BJ (cell line): ENCODE data around the gene B4GALT1. TPM values are rescaled to one million over a fixed set of nuclear protein-coding genes. Genes with fewer than 3 reads are reported as not detected.

Source experiments
- CTCF ChIA-PET: fragments of 350-600 bp; formaldehyde crosslinking; extraction: SDS; loops from one replicate; lab custom pipeline; 2021; ENCODE audit warnings: antibody characterized with exemption, inconsistent platforms; lab: Yijun Ruan, JAX
- POLR2A ChIA-PET: fragments of 300-600 bp; sonication (Branson Sonifier 250); formaldehyde crosslinking; extraction: SDS; loops from one replicate; lab custom pipeline; 2021; ENCODE audit warnings: antibody characterized with exemption; lab: Charles Lee
- DNase-seq: peaks from one replicate; pipeline ENCODE4 v3.0.0-alpha.2; 2011; ENCODE audit warnings: low read depth
- H3K27me3 ChIP-seq: 2 replicates; pipeline ENCODE4 v1.6.0; 2011; ENCODE audit warnings: low read length; ENCODE audit not compliant: control insufficient read depth, insufficient read depth
- H3K36me3 ChIP-seq: 2 replicates; pipeline ENCODE4 v1.5.1; 2011; ENCODE audit warnings: low read length; ENCODE audit not compliant: control insufficient read depth, insufficient read depth
- H3K4me3 ChIP-seq: 2 replicates; pipeline ENCODE4 v1.5.1; 2011; ENCODE audit warnings: low read depth, mild to moderate bottlenecking, control low read depth, low read length
- polyA plus RNA-seq: library from polyadenylated mRNA; depleted of rRNA; stranded (reverse); fragments of >200 nt; gene quantifications from 2 replicates; pipeline ENCODE4 v1.2.3, GENCODE V29; 2011
- TF ChIP-seq, protein P1 (sequence below): IDR thresholded peaks from 2 replicates; pipeline ENCODE4 v1.5.1; 2011; ENCODE audit warnings: low read depth, mild to moderate bottlenecking, control low read depth, inconsistent platforms, low read length, moderate library complexity; ENCODE audit not compliant: insufficient read depth

Gene B4GALT1
- polyA plus RNA-seq, 1 experiment: 85.6 TPM

DNA sequence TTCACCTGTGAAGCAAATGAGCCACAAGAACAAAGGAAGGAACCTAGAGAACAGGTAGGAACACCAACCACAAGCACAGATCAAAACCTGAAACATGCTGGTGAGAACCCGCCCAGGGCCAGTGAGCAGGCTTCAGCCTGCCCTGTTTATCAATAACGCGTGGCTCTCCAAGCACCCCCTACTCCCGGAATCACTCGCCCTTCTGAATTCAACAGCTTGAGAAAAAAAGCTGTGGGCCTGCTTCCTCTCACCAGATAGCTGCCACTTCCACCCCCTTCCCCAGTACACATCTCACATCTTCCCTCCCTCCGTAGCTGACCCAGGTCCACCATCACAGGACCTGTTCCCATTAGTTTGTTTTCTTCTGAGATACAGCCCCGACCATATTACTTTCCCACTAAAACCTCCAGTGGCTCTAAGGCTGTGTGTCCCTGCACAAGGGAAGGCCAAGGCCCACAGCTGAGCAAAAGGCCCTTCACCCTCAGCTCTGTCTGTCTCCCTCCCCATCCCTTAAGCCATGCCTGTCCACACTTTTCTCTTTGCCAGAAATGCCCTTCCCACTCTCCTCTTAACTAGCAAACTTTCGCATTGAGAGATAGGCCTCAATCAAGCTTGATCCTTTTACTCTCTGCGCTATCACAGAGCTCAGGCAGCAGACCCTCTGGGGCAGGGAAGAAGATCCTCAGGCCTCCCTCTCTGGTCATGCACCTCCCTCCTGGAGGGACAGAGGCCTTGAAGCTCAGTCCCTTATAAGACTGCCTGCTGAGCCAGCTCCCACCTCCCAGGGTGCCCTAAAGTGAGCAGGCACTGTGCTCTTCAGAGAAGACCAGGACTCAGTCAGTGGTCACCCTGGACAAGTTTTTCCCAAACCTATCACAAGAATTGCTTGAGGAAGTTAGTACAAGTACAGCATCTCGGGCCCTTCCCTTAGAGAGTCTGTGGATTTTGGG lies 30.1 kb downstream of the B4GALT1 start:
- no peak for DNase-seq
- H3K27me3 ChIP-seq: no peaks in the 10 kb centered on the region
- TF ChIP-seq, protein P1, sequence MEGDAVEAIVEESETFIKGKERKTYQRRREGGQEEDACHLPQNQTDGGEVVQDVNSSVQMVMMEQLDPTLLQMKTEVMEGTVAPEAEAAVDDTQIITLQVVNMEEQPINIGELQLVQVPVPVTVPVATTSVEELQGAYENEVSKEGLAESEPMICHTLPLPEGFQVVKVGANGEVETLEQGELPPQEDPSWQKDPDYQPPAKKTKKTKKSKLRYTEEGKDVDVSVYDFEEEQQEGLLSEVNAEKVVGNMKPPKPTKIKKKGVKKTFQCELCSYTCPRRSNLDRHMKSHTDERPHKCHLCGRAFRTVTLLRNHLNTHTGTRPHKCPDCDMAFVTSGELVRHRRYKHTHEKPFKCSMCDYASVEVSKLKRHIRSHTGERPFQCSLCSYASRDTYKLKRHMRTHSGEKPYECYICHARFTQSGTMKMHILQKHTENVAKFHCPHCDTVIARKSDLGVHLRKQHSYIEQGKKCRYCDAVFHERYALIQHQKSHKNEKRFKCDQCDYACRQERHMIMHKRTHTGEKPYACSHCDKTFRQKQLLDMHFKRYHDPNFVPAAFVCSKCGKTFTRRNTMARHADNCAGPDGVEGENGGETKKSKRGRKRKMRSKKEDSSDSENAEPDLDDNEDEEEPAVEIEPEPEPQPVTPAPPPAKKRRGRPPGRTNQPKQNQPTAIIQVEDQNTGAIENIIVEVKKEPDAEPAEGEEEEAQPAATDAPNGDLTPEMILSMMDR: no peak
- CTCF ChIA-PET: no interaction called here
- H3K36me3 ChIP-seq: peaks cover 10% of the 10 kb centered on the region
- no peak overlapping the region for H3K4me3 ChIP-seq
- POLR2A ChIA-PET: no interaction called here

GRCh38 chr9:33135470-33135958 lies 31.6 kb downstream of the B4GALT1 start:
- H3K36me3 ChIP-seq: peaks cover 15% of the 10 kb centered on the region
- no peak for DNase-seq
- TF ChIP-seq, protein P1: no peak
- no peak overlapping the region for H3K4me3 ChIP-seq
- CTCF ChIA-PET: interaction anchor here (1.1 kb wide), 1 partner anchor 48 kb away, joined by 3 read pairs; no protein-coding TSS in a partner anchor
- POLR2A ChIA-PET: no interaction called here
- H3K27me3 ChIP-seq: no peaks in the 10 kb centered on the region

DNA sequence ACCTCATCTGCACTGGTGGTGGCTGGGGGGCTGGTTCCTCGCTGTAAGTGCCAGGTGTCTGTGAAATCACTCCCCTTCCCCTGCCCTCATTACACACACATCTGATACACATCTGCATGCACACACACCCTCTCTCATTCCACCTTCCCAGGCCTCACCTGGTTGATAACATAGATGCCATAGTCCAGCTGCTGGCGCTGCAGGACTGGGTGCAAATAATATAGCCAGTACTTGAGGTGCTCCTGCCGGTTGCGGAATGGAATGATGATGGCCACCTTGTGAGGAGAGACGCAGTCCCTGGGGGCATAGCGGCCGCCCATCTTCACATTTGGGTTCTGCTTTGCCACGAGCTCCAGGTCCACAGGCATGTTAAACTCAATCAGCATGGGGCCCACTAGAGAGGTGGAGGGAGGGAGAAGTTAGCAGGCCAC lies 32.1 kb downstream of the B4GALT1 start:
- ChIA-PET CTCF (interaction anchor here (1.1 kb wide), 1 partner anchor 48 kb away, joined by 3 read pairs; no protein-coding TSS in a partner anchor), POLR2A (no interaction called here)
- no peaks in the 10 kb centered on the region for H3K27me3 ChIP-seq
- TF ChIP-seq, protein P1: no peak
- DNase-seq: no peak
- H3K4me3 ChIP-seq: no peak overlapping the region
- H3K36me3 ChIP-seq: peaks cover 16% of the 10 kb centered on the region

DNA sequence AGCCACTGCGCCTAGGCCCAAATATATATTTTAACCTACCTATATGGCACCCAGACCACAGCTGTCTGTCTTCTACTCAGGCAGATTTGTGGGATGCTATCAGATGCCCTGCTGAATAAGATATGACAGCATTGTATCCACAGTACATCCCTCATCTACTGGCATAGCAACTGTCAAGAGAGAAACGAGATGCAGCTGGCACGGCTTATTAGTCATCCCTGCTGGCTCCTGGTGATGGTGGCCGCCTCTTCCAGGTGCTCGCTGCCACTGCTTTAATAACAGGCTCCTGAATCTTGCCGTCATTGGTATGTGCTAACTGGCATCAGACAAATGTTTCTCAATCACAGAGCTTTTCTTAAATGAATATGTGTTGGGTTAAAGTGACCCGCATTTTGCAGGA lies 34.0 kb downstream of the B4GALT1 start:
- no peak overlapping the region for H3K4me3 ChIP-seq
- CTCF ChIA-PET: interaction anchor here (1.2 to 1.4 kb wide), 2 partner anchors 10 to 26 kb away, joined by 3 to 4 read pairs; no protein-coding TSS in a partner anchor
- no peaks in the 10 kb centered on the region for H3K27me3 ChIP-seq
- DNase-seq: no peak
- H3K36me3 ChIP-seq: peaks cover 30% of the 10 kb centered on the region
- TF ChIP-seq, protein P1: no peak
- POLR2A ChIA-PET: no interaction called here
